ENCODE data around the gene ABCC11.

The ABCC11 gene

GRCh38 chr16:48247311-48247710 is at the start of gene ABCC11:
TSS of gene ABCC11 (minus strand) at chr16:48247539. CDS start at chr16:48231921, 15,618 bp downstream.
- DNase-seq (ENCODE audit: low read depth, low spot score), result no peak

- DNase-seq (ENCODE audit: low read depth, low spot score), result no peak
Observed at GRCh38 chr16:48295488-48296281, 48.3 kb upstream of the ABCC11 start.

GRCh38 chr16:48294724-48295123 is 47.4 kb upstream of the ABCC11 start:
- DNase-seq (ENCODE audit: low read depth, low spot score), result no peak

- no peak for DNase-seq (ENCODE audit: low read depth, low spot score)
Observed at GRCh38 chr16:48292452-48292851, 45.1 kb upstream of the ABCC11 start.

- no peak for DNase-seq (ENCODE audit: low read depth, low spot score)
Observed at GRCh38 chr16:48291754-48292153, 44.4 kb upstream of the ABCC11 start.

GRCh38 chr16:48291303-48291702 is 44.0 kb upstream of the ABCC11 start:
- no peak for DNase-seq (ENCODE audit: low read depth, low spot score)

GRCh38 chr16:48287239-48287638 is 39.9 kb upstream of the ABCC11 start:
- no peak for DNase-seq (ENCODE audit: low read depth, low spot score)

GRCh38 chr16:48284772-48285409 is 37.6 kb upstream of the ABCC11 start:
- no peak for DNase-seq (ENCODE audit: low read depth, low spot score)

- no peak for DNase-seq (ENCODE audit: low read depth, low spot score)
Observed at GRCh38 chr16:48282636-48283263, 35.4 kb upstream of the ABCC11 start.

GRCh38 chr16:48280546-48280945 is 33.2 kb upstream of the ABCC11 start:
- no peak for DNase-seq (ENCODE audit: low read depth, low spot score)

- DNase-seq (ENCODE audit: low read depth, low spot score), result no peak
Observed at GRCh38 chr16:48279199-48279598, 31.9 kb upstream of the ABCC11 start.

GRCh38 chr16:48277158-48277557 is 29.8 kb upstream of the ABCC11 start:
- DNase-seq (ENCODE audit: low read depth, low spot score), result no peak

- DNase-seq (ENCODE audit: low read depth, low spot score), result no peak
Observed at GRCh38 chr16:48276102-48276501, 28.8 kb upstream of the ABCC11 start.

- DNase-seq (ENCODE audit: low read depth, low spot score), result no peak
Observed at GRCh38 chr16:48274476-48274875, 27.1 kb upstream of the ABCC11 start.

- DNase-seq (ENCODE audit: low read depth, low spot score), result no peak
Observed at GRCh38 chr16:48272837-48273421, 25.6 kb upstream of the ABCC11 start.

- no peak for DNase-seq (ENCODE audit: low read depth, low spot score)
Observed at GRCh38 chr16:48271728-48272127, 24.4 kb upstream of the ABCC11 start.

- DNase-seq (ENCODE audit: low read depth, low spot score), result no peak
Observed at GRCh38 chr16:48269011-48269410, 21.7 kb upstream of the ABCC11 start.

GRCh38 chr16:48262631-48263030 is 15.3 kb upstream of the ABCC11 start:
- DNase-seq (ENCODE audit: low read depth, low spot score), result no peak

- DNase-seq (ENCODE audit: low read depth, low spot score), result no peak
Observed at GRCh38 chr16:48261569-48261968, 14.2 kb upstream of the ABCC11 start.

GRCh38 chr16:48256579-48257177 is 9.3 kb upstream of the ABCC11 start:
- DNase-seq (ENCODE audit: low read depth, low spot score), result no peak

- no peak for DNase-seq (ENCODE audit: low read depth, low spot score)
Observed at GRCh38 chr16:48252013-48252412, 4.7 kb upstream of the ABCC11 start.

All from brain pericyte (primary cell).